ENCODE measurements around the gene EFNB1.

EFNB1 gene

GRCh38 chrX:68827848-68828624 lies 785 bp upstream of the EFNB1 start:
- DNase-seq = peak; percentile 91

- DNase-seq = peak; percentile 61
Measured at GRCh38 chrX:68829582-68830418, 979 bp downstream of the EFNB1 start.

- peak; percentile 57 for DNase-seq
Measured at GRCh38 chrX:68830419-68831404, 1.9 kb downstream of the EFNB1 start.

DNA sequence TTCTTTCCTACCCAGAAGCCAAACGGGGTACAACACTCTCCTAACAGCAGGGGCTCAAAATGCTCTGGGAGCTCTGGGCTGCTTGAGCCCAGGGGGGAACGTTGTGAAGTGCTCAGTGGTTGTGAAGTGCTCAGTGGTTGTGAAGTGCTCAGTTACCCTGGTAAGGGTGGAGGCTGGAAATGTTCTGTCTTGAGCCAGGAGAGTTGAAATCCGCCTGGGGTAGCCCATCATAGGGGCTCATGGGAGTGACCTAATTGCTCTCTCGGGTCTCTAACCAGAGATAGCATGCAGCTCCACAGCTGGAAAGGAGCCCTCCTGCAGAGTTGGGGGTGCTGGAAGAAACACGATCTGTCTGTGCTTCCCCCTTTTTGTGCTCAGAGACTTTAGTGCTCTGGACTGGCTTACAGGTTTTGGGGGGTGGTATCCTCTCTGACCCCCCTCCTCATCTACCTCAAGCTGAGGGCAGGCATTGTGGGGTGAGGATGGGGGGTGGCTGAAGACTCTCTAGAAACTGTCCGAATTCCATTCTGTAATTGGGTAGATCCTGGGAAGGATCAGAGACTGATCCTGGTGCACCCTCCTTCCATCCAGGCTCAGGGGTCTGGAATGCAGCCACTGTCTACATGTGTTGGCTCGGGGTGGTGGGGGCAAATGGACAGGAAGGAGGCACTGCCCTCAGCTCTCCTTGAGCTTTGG lies 2.7 kb downstream of the EFNB1 start:
- peak; percentile 55 for DNase-seq

- no peak for DNase-seq
Measured at GRCh38 chrX:68832101-68832416, 3.2 kb downstream of the EFNB1 start.

- DNase-seq = peak; percentile 49
Measured at GRCh38 chrX:68832516-68833447, 4.0 kb downstream of the EFNB1 start.

DNA sequence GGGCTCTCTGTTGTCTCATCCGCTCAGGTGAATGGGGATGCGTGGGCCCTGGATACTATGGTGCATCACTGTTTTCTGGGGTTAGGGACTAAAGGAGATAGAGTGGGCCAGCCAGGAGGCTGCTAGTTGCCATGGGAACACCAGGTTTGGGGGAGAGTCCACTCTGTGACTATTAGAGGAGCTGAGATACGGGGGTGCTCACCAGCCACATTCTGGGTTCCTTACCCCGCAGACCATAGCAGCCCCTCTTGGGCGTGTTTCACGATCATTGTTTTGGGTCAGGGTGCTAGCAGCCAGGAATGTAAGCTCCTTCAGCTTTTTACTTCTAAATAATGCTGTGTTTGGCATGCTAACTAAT lies 4.6 kb downstream of the EFNB1 start:
- no peak for DNase-seq

DNA sequence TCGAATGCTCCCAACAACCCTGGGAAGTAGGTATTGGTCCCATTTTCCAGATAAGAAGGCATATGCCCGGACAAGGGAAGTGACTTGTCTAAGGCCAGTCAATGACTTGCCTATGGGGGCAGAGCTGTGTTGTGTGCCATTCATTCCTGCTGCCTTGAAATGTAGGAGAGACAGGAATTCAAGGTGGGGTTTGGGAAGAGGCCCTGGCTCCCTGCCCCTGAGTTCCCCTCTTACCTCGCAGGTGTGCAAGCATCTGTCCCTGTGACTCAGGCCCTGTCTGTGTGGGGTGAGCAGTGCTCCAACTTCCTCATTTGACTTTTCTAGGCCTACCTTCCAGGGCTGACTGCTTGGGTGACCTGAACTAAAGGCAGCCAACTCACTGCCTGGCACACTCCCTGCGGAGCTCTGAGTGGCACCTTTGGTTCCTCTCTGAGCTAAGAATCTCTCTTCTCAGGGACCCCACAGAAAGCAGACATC lies 5.1 kb downstream of the EFNB1 start:
- DNase-seq = peak; percentile 30

- DNase-seq = peak; percentile 50
Measured at GRCh38 chrX:68834371-68835103, 5.7 kb downstream of the EFNB1 start.

- peak; percentile 21 for DNase-seq
Measured at GRCh38 chrX:68835104-68835442, 6.3 kb downstream of the EFNB1 start.

GRCh38 chrX:68835468-68835867 lies 6.6 kb downstream of the EFNB1 start:
- peak; percentile 28 for DNase-seq

GRCh38 chrX:68837119-68837518 lies 8.3 kb downstream of the EFNB1 start:
- DNase-seq = peak; percentile 11

DNA sequence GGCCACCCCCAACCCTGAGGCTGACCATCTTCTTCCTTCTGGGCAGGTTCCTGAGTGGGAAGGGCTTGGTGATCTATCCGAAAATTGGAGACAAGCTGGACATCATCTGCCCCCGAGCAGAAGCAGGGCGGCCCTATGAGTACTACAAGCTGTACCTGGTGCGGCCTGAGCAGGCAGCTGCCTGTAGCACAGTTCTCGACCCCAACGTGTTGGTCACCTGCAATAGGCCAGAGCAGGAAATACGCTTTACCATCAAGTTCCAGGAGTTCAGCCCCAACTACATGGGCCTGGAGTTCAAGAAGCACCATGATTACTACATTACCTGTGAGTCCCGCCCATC lies 9.7 kb downstream of the EFNB1 start:
- no peak for DNase-seq

DNA sequence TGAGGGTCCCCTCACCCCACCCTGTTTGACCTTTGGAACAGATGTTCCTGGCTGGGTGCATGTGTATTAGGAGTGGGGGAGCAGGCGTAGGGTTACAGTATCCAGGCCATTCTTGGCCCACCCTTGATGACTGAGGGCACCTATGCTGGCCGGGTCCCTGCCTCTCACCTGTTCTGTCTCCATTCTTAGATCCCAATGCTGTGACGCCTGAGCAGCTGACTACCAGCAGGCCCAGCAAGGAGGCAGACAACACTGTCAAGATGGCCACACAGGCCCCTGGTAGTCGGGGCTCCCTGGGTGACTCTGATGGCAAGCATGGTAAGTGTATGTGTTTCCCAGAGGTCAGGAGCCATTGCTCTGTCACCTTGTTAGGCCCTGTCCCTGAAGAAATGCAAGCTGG lies 10.9 kb downstream of the EFNB1 start:
- no peak for DNase-seq

DNA sequence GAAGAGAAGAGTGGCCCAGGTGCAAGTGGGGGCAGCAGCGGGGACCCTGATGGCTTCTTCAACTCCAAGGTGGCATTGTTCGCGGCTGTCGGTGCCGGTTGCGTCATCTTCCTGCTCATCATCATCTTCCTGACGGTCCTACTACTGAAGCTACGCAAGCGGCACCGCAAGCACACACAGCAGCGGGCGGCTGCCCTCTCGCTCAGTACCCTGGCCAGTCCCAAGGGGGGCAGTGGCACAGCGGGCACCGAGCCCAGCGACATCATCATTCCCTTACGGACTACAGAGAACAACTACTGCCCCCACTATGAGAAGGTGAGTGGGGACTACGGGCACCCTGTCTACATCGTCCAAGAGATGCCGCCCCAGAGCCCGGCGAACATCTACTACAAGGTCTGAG lies 11.4 kb downstream of the EFNB1 start:
- DNase-seq = no peak

DNA sequence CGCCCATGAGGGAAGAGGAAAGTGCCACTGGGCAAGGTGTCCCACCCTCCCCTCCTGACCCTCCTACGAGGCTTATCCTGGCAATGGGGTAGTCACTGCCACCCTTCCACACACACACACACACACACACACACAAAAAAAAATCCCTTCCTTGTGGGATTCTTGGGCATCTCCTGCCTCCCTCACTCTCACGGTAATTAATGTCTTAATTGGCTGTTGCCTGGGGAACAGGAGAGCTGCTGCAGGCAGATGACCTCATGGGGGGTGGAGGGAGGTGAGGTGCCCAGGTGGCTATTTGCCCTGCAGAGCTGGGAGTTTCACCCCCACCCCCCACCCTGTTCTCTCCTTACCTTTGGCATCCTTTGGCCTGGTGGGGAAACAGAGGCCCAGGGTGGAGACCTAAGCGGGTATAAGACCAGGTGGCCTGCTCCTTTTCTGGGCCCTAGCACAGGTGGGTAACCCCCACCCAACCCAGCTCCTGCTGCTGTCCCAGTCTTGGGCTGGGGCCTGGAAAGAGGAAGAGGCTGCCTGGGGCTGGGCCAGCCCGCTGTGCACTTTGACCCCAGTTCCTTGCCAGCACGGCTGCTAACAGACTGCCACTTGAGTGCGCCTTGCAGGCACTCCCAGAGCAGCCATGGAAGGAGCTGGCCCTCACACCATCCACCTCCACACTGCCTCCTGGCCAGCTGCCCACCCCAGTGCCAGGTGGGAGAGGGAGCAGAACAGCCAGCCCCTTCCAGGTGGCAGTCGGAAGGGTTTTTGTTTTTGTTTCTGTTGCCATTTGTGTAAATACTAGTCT lies 12.6 kb downstream of the EFNB1 start:
- no peak for DNase-seq

DNA sequence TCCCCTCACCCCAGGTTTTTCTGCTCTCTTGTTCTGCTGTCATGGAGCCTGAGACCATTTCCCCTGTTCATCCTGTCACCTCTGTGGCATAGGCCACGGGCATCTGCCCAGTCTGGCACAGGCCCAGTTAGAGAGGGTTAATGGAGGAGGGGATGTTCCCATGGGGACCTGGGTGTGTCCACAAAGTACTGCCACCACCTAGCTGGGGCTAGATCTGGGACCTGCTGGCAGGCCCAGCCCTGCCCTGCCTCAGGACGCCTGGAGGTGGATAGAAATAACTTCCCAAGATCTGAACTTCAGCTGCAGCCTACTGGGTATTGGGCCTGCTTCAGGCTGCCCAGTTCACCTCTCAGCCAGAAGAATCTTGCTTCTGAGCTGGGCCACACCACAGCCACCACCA lies 13.5 kb downstream of the EFNB1 start:
- DNase-seq = no peak

DNA sequence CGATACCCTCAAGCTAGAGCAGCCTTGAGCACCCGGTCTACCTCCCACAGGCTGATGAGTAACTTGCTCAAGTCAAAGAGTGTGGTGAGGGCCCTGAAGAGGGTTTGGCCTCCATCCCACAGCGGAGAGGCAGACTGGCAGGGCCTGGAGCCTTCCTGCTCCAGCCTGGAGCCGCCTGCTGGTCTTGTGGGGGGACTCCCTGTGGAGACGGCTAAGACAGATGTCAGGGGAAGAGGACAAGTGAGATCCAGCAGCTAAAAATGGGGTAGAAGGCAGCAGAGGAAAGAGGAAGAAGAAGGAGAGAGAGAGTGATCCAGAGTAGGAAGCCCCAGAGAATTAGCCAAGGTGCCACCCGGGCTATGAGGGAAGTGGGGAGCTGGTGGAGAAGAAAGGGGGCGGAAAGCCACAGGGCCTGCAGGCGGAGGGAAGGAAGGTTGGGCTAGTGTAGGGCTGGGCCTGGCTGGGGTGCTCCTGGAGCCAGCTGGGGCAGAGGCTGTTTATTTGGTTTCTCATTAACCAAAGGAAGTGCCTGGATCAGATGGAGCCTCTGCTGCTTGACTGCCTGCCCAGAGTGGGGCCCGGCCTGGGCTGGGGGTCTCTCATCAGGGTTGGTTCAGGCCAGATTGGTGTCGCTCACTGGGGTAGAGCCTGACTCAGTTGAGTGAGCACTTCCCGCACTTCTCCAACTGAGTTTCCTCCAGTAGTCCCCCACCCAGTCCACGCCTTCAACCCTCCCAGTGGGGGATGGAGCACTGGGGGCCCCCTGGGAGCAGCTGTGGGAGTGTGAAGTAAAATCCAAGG lies 14.2 kb downstream of the EFNB1 start:
- DNase-seq = no peak

- DNase-seq = no peak
Measured at GRCh38 chrX:68843992-68844391, 15.2 kb downstream of the EFNB1 start.
